IPS-15b (cell line): ENCODE data around the gene STK10.

Experiments used
- H3K27me3 ChIP-seq: one replicate; pipeline ENCODE4 v1.6.1; 2013; ENCODE audit warnings: low read length; ENCODE audit not compliant: control insufficient read depth, insufficient read depth
- H3K36me3 ChIP-seq: one replicate; pipeline ENCODE4 v1.6.1; 2013; ENCODE audit warnings: low read length; ENCODE audit not compliant: control insufficient read depth, insufficient read depth
- H3K4me1 ChIP-seq: one replicate; pipeline ENCODE4 v1.6.1; 2013; ENCODE audit warnings: mild to moderate bottlenecking, low read length; ENCODE audit not compliant: control insufficient read depth, insufficient read depth
- H3K4me3 ChIP-seq: one replicate; pipeline ENCODE4 v1.5.1; 2013; ENCODE audit warnings: low read depth, low read length
- H3K9ac ChIP-seq: one replicate; pipeline ENCODE4 v1.6.1; 2013; ENCODE audit warnings: low read depth, mild to moderate bottlenecking, low read length
- H3K9me3 ChIP-seq: one replicate; pipeline ENCODE4 v1.6.1; 2013; ENCODE audit warnings: mild to moderate bottlenecking, low read length; ENCODE audit not compliant: control insufficient read depth, insufficient read depth

The STK10 gene

DNA sequence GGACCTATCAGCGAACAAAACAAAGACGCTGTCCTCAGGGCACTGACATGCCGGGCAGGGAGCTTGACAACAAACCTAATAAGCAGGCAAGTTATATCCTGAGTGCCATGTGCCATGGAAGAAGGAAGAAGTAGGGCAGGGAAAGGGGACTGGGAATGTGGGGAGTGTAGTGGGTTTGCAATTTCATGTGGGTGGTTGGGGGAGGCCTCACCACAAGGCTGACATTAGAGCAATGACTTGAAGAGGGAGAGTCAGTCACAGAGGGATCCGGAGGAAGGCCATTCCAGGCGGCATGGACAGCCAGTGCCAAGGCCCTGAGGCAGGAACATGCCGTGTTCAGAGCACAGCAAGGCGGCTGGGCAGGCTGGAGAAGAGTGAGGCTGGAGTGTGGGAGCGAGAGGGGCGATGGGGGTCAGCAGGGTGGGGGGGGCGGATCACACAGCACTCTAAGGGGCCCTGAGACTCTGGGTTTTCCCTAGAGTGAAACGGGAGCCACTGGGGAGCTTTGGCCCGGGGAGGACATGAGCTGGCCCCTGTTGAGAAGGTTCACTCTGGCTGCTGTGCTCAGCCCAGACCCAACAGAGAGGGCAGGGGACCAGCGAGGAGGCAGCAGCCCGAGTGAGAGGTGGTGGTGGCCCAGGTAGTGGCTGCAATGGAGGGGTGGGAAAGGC, 86.3 kb downstream of the STK10 start:
- H3K36me3 ChIP-seq: peaks cover 8% of the 10 kb centered on the region
- no peaks in the 10 kb centered on the region for H3K9me3 ChIP-seq

DNA sequence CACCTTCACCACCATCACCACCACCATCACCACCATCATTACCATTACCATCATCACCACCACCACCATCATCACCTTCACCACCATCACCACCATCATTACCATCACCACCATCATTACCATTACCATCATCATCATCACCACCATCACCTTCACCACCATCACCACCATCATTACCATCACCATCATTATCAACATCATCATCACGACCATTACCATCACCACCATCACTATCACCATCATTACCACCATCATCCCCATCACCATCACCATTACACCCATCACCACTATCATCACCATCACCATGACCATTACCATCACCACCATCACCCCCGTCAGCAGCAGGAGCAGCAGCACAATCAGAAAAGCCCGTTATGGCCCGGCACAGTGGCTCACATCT, 89.1 kb downstream of the STK10 start:
- H3K9me3 ChIP-seq: no peaks in the 10 kb centered on the region
- H3K4me1 ChIP-seq: peaks cover 9% of the 10 kb centered on the region
- no peak overlapping the region for H3K9ac ChIP-seq
- no peaks in the 10 kb centered on the region for H3K27me3 ChIP-seq
- no peak overlapping the region for H3K4me3 ChIP-seq
- peaks cover 11% of the 10 kb centered on the region for H3K36me3 ChIP-seq

More for the DNA sequence above, 86.3 kb downstream of the STK10 start:
- Histone ChIP-seq H3K4me1 (peaks cover 11% of the 10 kb centered on the region), H3K27me3 (no peaks in the 10 kb centered on the region), H3K9ac (no peak overlapping the region), H3K4me3 (no peak overlapping the region)

DNA sequence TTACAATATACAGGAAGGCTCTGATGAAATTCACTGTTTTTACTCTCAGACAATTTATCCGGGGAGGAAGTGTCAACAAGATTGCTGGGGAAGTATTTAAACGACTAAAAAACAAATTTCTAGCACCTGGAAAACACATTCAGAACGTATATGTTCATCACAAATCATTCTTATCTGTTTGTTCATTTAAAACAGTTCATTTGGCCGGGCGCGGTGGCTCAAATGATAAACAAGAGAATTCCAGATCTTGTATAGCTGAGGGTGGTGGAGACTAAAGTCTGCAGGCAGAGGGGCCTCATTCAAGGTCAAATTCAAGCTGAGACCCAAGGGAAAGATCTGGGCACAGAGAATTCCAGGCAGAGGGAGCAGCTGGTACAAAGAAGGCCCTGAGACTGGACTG, 90.0 kb downstream of the STK10 start:
- peaks cover 11% of the 10 kb centered on the region for H3K36me3 ChIP-seq
- H3K4me3 ChIP-seq: no peak overlapping the region
- no peak overlapping the region for H3K9ac ChIP-seq

DNA sequence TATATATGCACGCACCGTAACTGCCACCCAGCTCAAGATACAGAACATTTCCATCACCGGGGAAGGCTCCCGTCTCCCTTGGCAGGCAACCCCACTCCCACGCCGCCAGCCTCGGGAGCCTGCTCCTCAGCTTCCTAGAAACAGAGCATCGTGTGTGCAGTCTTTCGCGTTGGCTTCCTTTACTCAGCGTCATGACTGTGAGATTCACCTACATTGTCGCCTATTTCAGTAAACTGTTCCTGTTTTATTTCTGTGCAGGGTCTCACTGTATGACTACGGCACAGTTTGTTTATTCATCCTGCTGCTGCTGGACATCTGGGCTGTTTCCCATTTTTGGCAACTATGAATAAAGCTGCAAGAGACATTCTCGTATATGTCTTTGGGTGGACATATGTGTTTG, 90.7 kb downstream of the STK10 start:
- Histone ChIP-seq H3K9me3 (no peaks in the 10 kb centered on the region), H3K4me1 (no peaks in the 10 kb centered on the region), H3K27me3 (no peaks in the 10 kb centered on the region), H3K4me3 (no peak overlapping the region), H3K9ac (no peak overlapping the region), H3K36me3 (peaks cover 11% of the 10 kb centered on the region)

More for the DNA sequence above, 90.0 kb downstream of the STK10 start:
- H3K4me1 ChIP-seq: peaks cover 2% of the 10 kb centered on the region
- no peaks in the 10 kb centered on the region for H3K27me3 ChIP-seq
- no peaks in the 10 kb centered on the region for H3K9me3 ChIP-seq

DNA sequence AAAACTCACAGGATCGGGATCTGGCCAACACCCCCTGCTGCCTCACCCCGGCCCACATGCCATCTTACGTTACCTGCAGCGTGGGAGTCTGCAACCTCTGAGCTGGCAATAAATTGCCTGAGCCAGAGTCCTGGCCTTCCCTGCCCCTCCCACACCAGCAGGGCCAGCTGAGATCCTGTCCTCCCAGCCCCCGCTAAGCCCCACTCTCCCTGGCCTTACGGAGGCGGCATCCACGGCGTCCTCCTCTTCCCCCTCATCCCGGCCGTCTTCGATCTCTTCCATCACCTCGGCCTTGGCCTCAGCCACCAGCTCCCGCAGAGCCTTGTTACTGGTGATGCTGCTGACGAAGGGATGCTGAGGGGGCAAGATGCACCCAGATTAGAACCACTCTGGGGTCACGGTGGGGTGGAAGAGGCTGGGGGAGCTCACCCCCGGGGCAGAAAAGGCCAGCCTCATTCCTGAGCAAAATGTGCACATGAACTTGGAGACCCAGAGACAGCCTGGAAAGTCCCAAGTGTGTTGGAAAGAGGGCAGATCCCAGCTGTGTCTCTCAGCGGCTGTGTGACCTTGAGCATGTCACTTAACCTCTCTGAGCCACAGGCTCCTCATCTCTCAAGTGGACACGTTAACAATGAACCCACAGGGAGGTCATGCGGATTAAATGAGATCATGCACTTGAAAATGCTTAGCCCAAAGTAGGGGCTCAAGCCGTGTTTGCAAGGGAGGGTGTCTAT, 91.7 kb downstream of the STK10 start:
- no peaks in the 10 kb centered on the region for H3K4me1 ChIP-seq
- H3K27me3 ChIP-seq: no peaks in the 10 kb centered on the region
- H3K9ac ChIP-seq: no peak overlapping the region
- peaks cover 3% of the 10 kb centered on the region for H3K36me3 ChIP-seq
- no peak overlapping the region for H3K4me3 ChIP-seq
- no peaks in the 10 kb centered on the region for H3K9me3 ChIP-seq

DNA sequence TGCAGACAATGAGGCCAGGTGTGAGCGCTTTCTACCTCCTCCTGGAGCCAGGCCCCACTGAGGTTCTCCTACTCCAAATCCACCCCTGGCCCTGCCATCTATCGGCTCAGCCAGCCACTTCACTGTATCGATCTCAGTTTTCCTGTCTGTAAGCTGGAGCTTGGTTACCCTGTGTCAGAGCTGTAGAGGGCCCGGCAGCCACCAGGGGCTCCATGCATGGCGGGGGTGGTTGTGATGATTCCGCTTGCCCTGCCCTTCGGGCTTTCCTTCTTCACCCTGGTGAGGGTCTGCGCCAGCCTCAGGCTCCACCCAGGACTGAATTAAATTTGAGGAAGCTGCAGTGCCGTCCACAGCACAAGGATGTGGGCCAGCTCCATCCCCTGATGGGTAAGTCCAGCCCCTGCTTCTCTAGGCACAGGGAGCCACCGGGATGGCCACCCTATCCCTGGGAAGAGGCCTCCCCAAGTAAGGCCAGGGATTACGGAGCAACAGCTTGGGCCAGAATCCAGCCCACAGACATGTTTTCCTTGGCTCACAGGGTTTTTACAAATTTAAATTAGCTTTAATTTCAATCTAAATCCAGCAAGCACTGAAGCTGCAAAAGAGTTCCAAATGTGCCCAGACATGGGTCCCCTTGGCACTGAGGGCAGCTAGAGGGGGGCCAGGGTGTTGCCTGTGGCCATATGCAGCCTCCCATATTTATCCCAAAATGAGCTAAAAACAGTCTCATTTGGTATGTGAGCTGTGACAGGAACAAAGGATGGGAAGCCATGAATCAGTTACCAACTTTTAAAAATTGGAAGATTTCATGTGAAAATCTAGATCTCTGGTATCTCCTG, 92.4 kb downstream of the STK10 start:
- H3K27me3 ChIP-seq: no peaks in the 10 kb centered on the region
- H3K4me3 ChIP-seq: no peak overlapping the region
- peaks cover 3% of the 10 kb centered on the region for H3K36me3 ChIP-seq
- H3K9me3 ChIP-seq: no peaks in the 10 kb centered on the region
- no peaks in the 10 kb centered on the region for H3K4me1 ChIP-seq
- no peak overlapping the region for H3K9ac ChIP-seq

DNA sequence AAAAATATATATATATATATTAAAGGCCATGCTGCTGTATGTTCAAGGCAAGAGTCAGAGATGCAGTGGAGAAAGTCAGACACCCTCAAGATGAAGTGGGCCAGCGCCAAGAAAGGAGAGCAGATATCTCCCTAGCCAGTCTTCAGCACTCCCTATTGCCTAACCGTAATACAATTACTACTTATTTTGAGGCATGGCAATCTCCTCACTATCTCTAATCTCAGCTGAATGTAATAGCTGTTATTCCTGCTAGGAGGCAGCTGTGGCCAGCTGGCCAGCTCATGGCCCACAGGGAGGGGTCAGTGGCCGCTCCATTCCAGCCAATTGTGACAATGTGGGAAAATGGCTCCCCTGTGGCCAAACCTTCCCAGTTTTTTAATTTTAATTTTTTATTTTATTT, 94.1 kb downstream of the STK10 start:
- H3K9ac ChIP-seq: no peak overlapping the region
- no peaks in the 10 kb centered on the region for H3K4me1 ChIP-seq
- peaks cover 3% of the 10 kb centered on the region for H3K36me3 ChIP-seq
- no peak overlapping the region for H3K4me3 ChIP-seq
- no peaks in the 10 kb centered on the region for H3K27me3 ChIP-seq
- no peaks in the 10 kb centered on the region for H3K9me3 ChIP-seq

DNA sequence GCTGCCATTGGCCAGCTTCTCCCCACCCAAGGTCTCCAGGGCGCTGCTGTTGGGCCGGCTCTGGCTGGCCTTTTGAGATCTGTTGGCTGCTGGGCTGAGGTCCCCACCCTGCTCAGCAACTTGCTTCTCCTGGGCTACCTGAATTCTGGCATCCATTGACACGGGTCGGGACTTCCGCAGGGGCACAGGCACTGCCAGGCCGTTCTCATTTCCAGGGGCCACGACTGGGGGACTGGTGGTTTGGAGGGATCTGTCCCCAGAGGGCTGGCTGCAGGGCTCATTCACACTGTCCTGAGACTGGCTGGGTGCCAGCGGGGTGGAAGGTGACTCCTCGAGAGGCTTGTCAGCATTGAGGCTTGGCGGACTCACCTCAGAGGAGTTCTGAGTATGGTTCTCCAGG, 94.5 kb downstream of the STK10 start:
- no peaks in the 10 kb centered on the region for H3K9me3 ChIP-seq
- no peak overlapping the region for H3K9ac ChIP-seq
- no peaks in the 10 kb centered on the region for H3K4me1 ChIP-seq
- H3K27me3 ChIP-seq: no peaks in the 10 kb centered on the region
- H3K4me3 ChIP-seq: no peak overlapping the region
- H3K36me3 ChIP-seq: peaks cover 3% of the 10 kb centered on the region

DNA sequence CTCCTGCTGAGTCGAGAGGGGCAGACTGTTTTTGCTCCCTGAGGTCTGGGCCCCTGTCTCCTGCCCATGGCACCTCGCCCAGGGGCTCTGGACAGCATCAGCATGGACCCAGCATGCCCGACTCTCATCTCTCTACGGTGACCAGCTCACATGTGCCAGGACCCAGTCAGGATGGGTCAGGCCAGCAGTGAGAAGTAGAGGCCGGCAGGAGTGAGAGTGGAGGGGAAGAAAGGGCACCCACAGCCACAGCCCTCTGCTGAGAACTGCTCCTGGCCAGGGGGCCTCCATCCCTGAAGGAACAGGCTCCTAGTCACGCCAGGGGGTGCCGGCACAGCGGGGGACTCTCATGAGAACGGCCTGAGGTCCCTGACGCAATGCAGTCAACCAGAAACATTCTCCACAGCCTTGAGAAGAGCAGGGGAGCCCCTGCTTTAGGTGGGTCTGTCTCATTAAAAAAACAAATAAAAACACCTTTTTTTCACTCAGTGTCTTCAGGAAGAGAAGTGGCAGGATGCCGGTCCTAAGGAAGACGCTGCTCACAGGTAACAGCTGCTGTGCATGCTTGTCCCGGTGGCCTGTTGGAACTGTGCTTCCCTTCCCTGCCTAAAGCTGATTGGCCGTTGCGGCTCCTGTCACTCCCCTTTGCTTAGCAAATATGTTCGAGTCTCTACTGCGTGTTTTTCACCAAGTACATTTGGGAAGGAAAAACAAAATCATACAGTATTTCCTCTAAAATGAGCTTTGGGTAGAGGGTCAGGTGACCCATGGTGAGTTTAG, 95.9 kb downstream of the STK10 start:
- Histone ChIP-seq H3K9me3 (no peaks in the 10 kb centered on the region), H3K27me3 (no peaks in the 10 kb centered on the region), H3K9ac (no peak overlapping the region), H3K36me3 (peaks cover 3% of the 10 kb centered on the region), H3K4me1 (no peaks in the 10 kb centered on the region), H3K4me3 (no peak overlapping the region)

DNA sequence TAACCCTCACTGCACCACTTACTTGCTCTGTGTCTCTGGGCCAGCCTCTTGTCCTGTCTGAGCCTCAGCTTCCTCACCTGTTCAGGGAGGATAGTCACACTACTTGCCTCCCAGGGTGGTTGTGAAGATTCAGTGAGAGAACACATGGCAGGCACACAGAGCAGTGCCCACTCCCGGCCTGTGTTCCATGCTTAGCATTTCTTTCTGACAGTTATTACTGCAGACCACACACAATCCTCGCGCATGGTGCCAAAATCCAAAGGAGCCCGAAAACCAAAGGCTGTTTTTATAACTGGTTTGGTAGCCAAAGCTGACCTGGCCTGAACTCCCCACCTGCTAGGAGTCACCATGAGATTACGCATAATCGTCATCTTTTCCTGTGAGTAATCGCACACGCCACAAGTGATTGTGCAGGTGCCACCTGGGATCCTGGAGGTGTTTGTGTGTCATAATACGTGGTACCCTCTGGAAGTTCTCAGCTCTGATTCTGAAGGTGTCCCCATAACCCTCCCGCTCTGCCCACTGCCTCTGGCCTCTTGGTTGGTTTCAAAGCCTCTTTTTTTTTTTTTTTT, 97.0 kb downstream of the STK10 start:
- Histone ChIP-seq H3K4me3 (no peak overlapping the region), H3K36me3 (no peaks in the 10 kb centered on the region), H3K9me3 (no peaks in the 10 kb centered on the region), H3K27me3 (no peaks in the 10 kb centered on the region), H3K4me1 (no peaks in the 10 kb centered on the region), H3K9ac (no peak overlapping the region)
